GM18520 (cell line): ENCODE results near the gene TCP11L2.
"Not testable (repeated sequence)": the region's sequence is repeated elsewhere in the genome, so short reads cannot be mapped to it uniquely, and the experiment has no call there.

Source experiments
- ATAC-seq: cut with Tn5 transposase; IDR thresholded peaks from one replicate; pipeline ENCODE4 v1.9.1; 2021; ENCODE audit not compliant: unreplicated experiment

TCP11L2 gene

GRCh38 chr12:106304797-106305196, 2.3 kb downstream of the TCP11L2 start:
- ATAC-seq = no peak

DNA sequence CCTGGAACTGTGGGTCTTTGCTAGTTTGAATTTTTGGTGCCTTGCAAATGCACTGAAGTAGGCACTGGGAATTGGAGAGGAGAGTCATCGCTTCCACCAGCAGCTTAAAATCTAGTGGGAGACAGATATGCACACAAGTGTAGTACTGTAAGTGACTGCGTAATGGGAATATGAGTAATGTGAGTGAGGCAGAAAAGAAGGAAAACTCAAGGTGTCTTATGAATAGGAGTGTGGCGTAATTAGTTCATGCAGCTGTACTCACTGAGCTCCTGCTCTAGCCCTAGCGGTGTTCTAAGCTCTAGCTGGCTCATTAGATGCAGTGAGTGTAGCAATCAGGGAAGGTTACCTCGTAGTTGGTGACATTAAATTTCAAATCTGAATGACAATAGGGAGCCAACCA, 2.8 kb downstream of the TCP11L2 start:
- ATAC-seq = no peak

- no peak for ATAC-seq
Observed at GRCh38 chr12:106307181-106307580, 4.6 kb downstream of the TCP11L2 start.

- no peak for ATAC-seq
Observed at GRCh38 chr12:106308121-106308520, 5.6 kb downstream of the TCP11L2 start.

GRCh38 chr12:106308611-106309010, 6.1 kb downstream of the TCP11L2 start:
- ATAC-seq = no peak

GRCh38 chr12:106309671-106310505, 7.4 kb downstream of the TCP11L2 start:
- no peak for ATAC-seq

DNA sequence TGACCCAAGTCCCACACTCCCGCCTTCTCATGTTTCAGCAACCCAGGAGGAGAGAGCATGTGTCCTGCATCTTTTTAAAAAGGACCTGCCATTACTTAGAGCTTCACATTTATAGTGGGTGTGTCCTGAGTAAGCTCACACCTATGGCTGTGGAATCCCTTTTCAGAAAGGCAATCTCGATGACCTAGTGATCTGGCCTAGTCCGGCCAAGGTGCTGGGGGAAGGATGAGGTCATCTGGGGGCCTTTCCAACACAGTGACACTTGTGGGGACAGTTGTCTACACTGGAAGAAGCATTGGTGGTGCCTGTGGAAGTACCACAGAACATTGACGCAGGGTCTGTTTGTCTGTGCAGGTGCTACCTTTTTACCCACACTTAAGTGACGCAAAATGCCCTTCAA, 8.2 kb downstream of the TCP11L2 start:
- no peak for ATAC-seq

DNA sequence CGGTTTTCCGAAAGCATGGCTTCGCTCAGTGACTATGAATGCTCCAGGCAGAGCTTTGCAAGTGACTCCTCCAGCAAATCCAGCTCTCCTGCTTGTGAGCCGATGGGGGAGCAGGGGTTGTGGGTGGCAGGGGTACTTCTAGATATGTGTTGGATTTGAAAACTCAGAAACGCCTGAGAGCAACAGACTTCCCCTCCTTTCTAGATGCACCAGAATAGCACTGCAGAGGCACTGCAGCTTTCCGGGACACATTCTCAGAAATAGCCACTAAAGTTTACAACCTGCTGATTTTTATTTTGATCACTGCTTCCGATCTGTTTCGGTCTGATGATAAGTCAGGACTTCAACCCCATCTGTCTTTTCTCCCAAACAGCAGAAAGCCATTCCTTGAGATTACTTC, 8.6 kb downstream of the TCP11L2 start:
- ATAC-seq = no peak

GRCh38 chr12:106313413-106313812, 10.9 kb downstream of the TCP11L2 start:
- not testable (repeated sequence) for ATAC-seq

GRCh38 chr12:106315523-106315922, 13.0 kb downstream of the TCP11L2 start:
- no peak for ATAC-seq

GRCh38 chr12:106317406-106318082, 15.0 kb downstream of the TCP11L2 start:
- no peak for ATAC-seq

DNA sequence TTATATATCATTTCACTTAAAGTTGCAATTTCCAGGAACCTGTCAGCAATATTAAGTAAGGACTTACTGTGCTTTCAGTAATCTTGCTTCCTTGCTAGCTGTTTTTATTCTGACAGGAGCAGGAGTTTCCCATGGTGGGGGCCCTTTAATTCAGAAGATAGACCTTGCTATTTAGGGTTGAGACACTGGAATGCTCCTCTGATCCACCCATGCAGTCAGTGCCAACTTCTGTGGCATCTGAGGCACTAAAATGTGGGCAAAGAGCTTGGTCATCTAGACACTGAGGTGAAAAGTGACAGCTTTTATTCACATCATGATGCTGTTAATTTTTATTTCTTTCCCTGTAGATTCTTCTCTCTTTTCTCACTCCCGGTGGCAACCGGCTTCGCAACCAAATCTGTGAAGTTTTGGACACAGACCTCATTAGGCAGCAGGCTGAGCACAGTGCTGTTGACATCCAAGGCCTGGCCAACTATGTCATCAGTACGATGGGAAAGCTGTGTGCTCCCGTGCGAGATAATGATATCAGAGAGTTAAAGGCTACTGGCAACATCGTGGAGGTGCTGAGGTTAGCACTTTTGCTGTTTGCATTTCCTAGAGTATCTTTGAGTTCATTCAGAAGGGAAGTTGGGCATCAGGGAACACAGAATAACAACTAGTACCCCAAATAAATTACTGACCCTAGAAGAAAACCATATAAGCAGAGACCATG, 18.8 kb downstream of the TCP11L2 start:
- ATAC-seq = no peak

- ATAC-seq = no peak
Observed at GRCh38 chr12:106323537-106323936, 21.0 kb downstream of the TCP11L2 start.

GRCh38 chr12:106327309-106327869, 24.9 kb downstream of the TCP11L2 start:
- ATAC-seq = no peak

DNA sequence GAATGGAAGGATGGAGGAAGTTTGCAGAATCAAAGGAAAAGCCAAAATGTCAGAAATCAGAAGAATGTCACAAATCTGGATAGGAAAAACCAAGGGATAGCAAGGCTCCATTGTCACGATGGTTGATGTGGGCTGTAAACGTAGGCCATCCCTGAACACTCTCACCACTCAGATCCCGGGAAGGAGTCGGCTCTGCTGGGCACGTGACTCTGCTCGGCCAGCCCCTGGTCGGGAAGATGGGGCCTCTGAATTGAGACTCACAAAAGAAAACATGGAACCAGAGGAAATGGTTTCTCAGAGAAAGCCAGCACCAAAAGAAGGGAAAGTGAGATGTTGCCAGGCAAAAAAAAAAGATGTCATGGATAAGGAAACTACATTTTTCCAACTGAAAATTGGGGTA, 26.2 kb downstream of the TCP11L2 start:
- no peak for ATAC-seq

DNA sequence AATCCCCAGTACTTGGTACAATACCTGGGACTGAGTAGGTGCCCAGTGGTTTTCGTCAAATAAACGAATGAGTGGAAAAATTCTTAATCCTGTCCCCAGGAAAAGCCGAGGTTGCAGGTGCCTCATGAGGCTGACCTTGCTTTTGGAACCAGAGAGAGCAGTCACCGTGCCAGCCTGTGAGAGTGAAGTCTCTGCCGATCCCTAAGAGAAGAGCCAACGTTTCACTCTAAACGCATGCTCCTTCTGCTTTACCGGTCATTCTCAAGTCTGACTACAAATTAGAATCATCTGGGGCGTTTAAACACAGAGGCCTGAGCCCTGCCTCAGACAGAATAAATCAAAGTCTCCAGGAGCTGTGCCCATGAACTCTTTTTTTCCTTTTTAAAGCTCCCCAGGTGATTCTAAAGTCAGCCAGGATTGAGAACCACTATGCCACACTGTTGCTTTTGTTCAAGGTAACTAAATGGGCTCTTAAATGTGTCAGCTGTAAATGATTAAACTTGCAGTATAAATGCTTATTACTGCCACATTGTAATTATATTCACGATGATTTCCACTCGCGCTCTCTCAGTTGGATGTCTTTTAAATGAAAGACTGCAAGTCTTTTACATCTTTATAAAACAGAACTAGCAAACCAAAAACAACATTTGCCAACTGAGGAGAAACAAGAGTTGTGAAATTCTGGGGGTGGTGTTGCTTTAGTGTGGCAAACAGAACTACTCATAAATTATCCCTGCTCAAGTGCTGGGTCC, 26.9 kb downstream of the TCP11L2 start:
- no peak for ATAC-seq

GRCh38 chr12:106331599-106331998, 29.1 kb downstream of the TCP11L2 start:
- ATAC-seq = no peak

DNA sequence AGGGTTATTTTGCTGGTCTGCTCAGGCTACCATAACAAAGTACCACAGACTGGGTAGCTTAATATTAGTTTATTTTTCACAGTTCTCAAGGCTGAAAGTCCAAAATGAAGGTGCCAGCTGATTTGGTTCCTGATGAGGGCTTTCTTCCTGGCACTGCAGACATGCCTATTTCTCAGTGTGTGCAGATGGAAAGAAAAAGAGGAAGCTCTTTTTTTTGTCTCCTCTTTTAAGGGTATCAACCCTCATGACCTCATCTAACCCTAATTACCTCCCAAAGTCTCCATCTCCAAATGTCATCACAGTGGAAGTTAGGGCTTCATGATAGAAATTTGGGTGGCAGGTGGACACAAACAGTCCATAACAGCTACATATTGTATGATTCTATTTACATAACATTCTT, 30.0 kb downstream of the TCP11L2 start:
- no peak for ATAC-seq

DNA sequence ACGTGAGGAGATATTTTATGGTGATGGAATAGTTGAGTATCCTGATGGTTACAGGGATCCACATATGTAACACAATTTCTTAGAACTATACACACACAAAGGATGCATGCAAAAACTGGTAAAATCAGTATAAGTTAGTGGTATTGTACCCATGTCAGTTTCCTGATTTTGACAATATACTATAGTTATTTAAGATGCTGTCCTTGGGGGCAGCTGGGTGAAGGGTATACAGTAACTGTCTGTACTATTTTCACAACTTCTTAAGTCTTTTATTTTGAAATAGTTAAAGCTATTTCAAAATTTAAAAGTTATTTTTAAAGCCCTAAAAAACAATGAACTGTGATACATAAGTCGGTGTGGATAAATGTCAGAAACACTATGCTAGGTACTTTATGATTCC, 30.5 kb downstream of the TCP11L2 start:
- no peak for ATAC-seq

DNA sequence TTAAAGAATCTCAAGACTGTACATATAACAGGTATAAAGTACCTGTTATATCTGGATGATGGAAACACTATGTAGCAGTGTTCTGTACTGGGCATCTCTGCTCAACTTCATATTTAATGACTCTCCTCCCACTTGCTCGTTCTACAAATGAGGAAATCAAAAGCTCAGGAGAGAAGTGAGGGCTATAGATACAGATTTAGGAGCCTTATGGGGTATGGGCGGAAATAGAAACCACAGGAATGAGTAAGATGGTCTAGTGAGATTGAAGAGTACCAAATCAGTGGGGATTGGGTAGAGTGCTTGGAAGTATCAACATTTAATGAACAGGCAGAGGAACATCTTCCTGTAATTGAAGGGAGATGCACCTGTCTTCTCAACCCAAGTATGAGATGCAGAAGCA, 31.2 kb downstream of the TCP11L2 start:
- no peak for ATAC-seq
